Osteoblast (primary cell): ENCODE results near the gene THAP7. TPM values are rescaled to one million over a fixed set of nuclear protein-coding genes. Genes with fewer than 3 reads are reported as not detected.
A peak's percentile ranks its signal among the peaks of the same experiment; 100 is the strongest.
"Not testable (repeated sequence)": the region's sequence is repeated elsewhere in the genome, so short reads cannot be mapped to it uniquely, and the experiment has no call there.

Source experiments
- DNase-seq: peaks from one replicate; pipeline ENCODE4 v3.0.0; 2011; ENCODE audit warnings: low spot score, mixed read lengths; ENCODE audit not compliant: insufficient read length; ENCODE audit errors: missing footprints
- H2AFZ ChIP-seq: 2 replicates; pipeline ENCODE4 v1.6.0; 2011; ENCODE audit warnings: mild to moderate bottlenecking, low read length
- H3K27ac ChIP-seq: 2 replicates; pipeline ENCODE4 v1.5.1; 2011; ENCODE audit warnings: mild to moderate bottlenecking, low read depth, low read length, moderate library complexity
- H3K27me3 ChIP-seq: 2 replicates; pipeline ENCODE4 v1.6.0; 2012; ENCODE audit warnings: mild to moderate bottlenecking, control low read depth, inconsistent platforms, low read length, moderate library complexity; ENCODE audit not compliant: insufficient read depth
- H3K36me3 ChIP-seq: 2 replicates; pipeline ENCODE4 v1.5.1; 2011; ENCODE audit warnings: mild to moderate bottlenecking, low read length, control low read depth, moderate library complexity; ENCODE audit not compliant: insufficient read depth
- H3K4me1 ChIP-seq: 2 replicates; pipeline ENCODE4 v1.5.1; 2011; ENCODE audit warnings: mild to moderate bottlenecking, low read length, control low read depth, moderate library complexity; ENCODE audit not compliant: insufficient read depth
- H3K4me2 ChIP-seq: 2 replicates; pipeline ENCODE4 v1.6.0; 2011; ENCODE audit warnings: mild to moderate bottlenecking, low read length; ENCODE audit not compliant: insufficient read depth
- H3K4me3 ChIP-seq: fragments of 200-600 bp; sonication (generic); 3 replicates; pipeline ENCODE4 v1.5.1; 2012; ENCODE audit warnings: mild to moderate bottlenecking, low read length, inconsistent platforms; ENCODE audit not compliant: insufficient read depth
- H3K79me2 ChIP-seq: 2 replicates; pipeline ENCODE4 v1.6.0; 2012; ENCODE audit warnings: mild to moderate bottlenecking, low read length, control low read depth, inconsistent platforms; ENCODE audit not compliant: insufficient read depth
- H3K9me3 ChIP-seq: 2 replicates; pipeline ENCODE4 v1.5.1; 2011; ENCODE audit warnings: low read depth, low read length, control low read depth
- H4K20me1 ChIP-seq: 2 replicates; pipeline ENCODE4 v1.6.0; 2012; ENCODE audit warnings: mild to moderate bottlenecking, low read length, control low read depth; ENCODE audit not compliant: insufficient read depth
- total RNA-seq: library from RNA; depleted of rRNA; stranded (reverse); fragments of >200 nt; gene quantifications from 2 replicates; pipeline ENCODE4 v1.2.3, GENCODE V29; 2012
- TF ChIP-seq, protein P1 (sequence below): IDR thresholded peaks from 2 replicates; pipeline ENCODE4 v1.5.1; 2011; ENCODE audit warnings: mild to moderate bottlenecking, low read depth, low read length, moderate library complexity; ENCODE audit errors: extremely low read depth

THAP7 gene
- total RNA-seq, 1 donor = 24.2 TPM

DNA sequence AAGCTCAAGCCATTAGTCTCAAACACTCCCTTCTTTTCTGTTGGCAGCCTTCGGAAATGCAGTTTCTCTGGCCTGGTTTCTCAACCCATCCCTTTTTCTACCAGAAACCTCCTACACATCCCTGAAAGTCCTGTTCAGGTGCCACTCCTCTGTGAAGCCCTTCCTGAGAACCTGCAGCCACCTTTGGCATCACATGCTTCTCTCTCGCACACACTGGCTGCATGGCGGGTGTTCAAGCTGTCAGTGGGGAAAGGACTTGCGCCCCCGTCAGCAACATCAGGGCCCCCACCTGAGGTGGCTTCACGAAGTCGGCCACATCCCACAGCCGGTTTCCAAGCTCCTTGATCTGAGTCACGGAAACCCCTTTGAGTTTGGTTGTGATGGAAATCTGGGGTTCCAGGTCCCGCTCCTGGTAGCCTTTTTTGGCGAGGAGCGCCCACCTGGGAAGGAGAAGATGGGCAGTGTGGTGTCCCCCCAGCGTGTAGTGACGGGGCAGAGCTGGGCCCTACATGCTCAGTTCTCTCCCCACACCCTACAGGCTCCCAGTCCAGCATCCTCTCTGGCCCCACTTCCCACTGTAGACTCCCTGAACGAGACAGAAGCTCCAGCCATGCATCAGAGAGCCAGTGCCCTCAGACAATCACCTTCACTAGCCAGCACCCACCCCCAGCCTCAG is 42.1 kb upstream of the THAP7 start:
- Histone ChIP-seq H3K79me2 (no peaks in the 10 kb centered on the region), H3K4me3 (no peak overlapping the region), H3K36me3 (no peaks in the 10 kb centered on the region), H4K20me1 (no peaks in the 10 kb centered on the region), H3K27ac (peak overlapping the region; percentile 95), H3K9me3 (no peaks in the 10 kb centered on the region), H3K4me2 (peak overlapping the region; percentile 45), H2AFZ (no peak overlapping the region), H3K27me3 (no peaks in the 10 kb centered on the region), H3K4me1 (peaks cover 44% of the 10 kb centered on the region)
- TF ChIP-seq, protein P1, sequence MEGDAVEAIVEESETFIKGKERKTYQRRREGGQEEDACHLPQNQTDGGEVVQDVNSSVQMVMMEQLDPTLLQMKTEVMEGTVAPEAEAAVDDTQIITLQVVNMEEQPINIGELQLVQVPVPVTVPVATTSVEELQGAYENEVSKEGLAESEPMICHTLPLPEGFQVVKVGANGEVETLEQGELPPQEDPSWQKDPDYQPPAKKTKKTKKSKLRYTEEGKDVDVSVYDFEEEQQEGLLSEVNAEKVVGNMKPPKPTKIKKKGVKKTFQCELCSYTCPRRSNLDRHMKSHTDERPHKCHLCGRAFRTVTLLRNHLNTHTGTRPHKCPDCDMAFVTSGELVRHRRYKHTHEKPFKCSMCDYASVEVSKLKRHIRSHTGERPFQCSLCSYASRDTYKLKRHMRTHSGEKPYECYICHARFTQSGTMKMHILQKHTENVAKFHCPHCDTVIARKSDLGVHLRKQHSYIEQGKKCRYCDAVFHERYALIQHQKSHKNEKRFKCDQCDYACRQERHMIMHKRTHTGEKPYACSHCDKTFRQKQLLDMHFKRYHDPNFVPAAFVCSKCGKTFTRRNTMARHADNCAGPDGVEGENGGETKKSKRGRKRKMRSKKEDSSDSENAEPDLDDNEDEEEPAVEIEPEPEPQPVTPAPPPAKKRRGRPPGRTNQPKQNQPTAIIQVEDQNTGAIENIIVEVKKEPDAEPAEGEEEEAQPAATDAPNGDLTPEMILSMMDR = no peak
- DNase-seq = peak; percentile 63

DNA sequence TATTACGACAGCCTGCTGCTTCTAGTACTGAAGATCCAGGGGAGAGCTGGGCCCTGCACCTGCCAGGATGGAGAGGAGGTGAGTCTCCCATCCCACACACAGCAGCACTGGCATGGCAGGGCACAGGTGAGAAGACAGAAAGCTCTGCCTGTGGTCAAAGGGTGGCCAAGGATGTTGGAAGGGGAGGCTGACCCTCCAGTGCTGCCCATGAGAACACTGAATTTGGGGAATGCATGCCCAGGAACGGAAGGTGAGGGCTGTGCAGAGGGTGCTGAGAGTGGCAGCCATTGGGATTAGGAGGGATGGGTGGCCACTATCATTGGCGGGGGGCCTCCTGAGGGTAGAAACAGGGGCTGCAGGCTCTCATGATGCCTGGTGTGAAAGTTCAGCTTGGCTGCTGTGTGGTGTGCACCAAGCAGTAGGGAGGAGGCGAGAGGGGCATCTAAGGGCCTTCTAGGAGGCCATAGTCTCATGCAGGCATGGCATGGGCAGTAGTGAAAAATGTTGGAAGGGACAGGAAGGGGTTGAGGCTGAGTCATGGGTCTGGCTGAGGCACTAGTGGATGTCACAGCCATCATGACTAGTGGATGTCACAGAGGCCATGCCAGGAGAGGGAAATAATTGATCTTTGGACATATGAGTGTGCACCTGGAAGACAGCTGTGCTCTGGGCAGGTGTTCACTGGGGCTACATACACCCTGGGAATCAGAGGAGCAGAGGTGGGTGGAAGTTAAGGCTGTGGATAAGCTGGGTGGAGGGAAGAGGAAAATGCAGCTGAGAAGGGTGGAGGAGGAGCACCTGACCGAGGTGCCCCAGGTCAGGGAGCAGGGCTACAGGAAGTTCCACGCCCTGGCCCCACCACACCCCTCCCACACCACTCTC is 41.3 kb upstream of the THAP7 start:
- Histone ChIP-seq H3K79me2 (no peaks in the 10 kb centered on the region), H2AFZ (no peak overlapping the region), H3K4me3 (no peak overlapping the region), H3K4me1 (peaks cover 51% of the 10 kb centered on the region), H3K4me2 (no peak overlapping the region), H3K27ac (no peak overlapping the region), H3K9me3 (no peaks in the 10 kb centered on the region), H4K20me1 (no peaks in the 10 kb centered on the region), H3K27me3 (no peaks in the 10 kb centered on the region), H3K36me3 (no peaks in the 10 kb centered on the region)
- TF ChIP-seq, protein P1 = no peak
- DNase-seq = peak; percentile 62

DNA sequence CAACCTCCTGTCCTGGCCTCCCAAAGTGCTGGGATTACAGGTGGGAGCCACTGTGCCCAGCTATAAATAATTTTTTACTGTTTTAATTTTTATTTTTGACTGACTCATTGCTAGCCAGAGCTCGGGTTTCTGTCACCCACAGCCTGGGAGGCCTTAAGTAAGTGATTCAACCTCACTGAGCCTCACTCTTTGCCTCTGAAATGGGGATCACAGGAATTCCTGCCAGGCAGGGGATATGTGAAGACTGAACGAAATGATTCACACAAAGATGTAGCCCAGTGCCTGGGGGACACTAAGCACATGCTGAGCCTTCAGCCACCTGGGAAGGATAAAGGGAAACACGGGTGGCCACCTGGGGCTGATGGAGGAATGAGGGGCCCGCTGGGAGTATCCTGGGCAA is 40.0 kb upstream of the THAP7 start:
- H3K4me3 ChIP-seq = no peak overlapping the region
- no peak overlapping the region for H2AFZ ChIP-seq
- TF ChIP-seq, protein P1 = no peak
- DNase-seq = peak; percentile 94
- H3K27me3 ChIP-seq = no peaks in the 10 kb centered on the region
- H3K27ac ChIP-seq = peak overlapping the region; percentile 60
- no peaks in the 10 kb centered on the region for H3K9me3 ChIP-seq
- no peaks in the 10 kb centered on the region for H3K79me2 ChIP-seq
- H3K4me2 ChIP-seq = no peak overlapping the region
- peaks cover 62% of the 10 kb centered on the region for H3K4me1 ChIP-seq
- H3K36me3 ChIP-seq = no peaks in the 10 kb centered on the region
- no peaks in the 10 kb centered on the region for H4K20me1 ChIP-seq

DNA sequence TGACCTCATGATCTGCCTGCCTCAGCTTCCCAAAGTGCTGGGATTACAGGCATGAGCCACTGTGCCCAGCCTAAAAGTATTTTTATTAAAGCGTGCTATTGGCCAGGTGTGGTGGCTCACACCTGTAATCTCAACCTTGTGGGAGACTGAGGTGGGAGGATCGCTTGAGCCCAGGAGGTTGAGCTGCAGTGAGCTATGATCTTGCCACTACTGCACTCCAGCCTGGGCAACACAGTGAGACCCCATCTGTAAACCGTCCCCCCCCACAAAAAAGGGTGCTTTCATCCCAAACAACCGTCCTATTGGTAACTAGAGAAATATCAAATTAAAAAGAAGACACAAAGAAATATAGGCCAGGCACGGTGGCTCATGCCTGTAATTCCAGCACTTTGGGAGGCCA is 37.2 kb upstream of the THAP7 start:
- not testable (repeated sequence) for H4K20me1 ChIP-seq, H3K4me3 ChIP-seq, H3K27me3 ChIP-seq, H3K9me3 ChIP-seq, H3K27ac ChIP-seq, H2AFZ ChIP-seq, H3K4me2 ChIP-seq, DNase-seq, H3K36me3 ChIP-seq, H3K79me2 ChIP-seq
- peaks cover 44% of the 10 kb centered on the region for H3K4me1 ChIP-seq
